Measurements from ENCODE around the gene MIOX.
"Not testable (repeated sequence)": the region's sequence is repeated elsewhere in the genome, so short reads cannot be mapped to it uniquely, and the experiment has no call there.

MIOX gene

GRCh38 chr22:50517495-50518260, 31.0 kb downstream of the MIOX start:
- no peak for DNase-seq (ENCODE audit: low spot score)

DNA sequence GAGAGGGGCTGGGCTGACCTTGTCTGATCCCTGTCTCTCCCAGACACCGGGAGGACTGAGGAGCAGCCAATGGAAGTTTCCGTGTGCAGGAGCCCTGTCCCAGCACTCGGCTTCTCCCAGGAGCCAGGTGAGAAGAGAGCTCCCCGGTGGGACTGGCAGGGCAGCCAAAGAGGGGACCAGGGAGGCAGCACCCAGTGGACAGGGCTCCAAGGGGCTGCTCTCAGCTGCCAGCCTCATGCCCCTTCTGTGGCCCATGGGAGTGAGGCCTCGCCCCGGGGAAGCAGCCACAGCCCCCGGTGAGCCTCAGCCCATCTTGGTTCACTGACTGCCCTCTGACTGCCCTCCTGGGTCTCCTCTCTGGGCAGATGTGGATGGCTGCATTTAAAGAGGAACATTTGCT, 31.9 kb downstream of the MIOX start:
- no peak for DNase-seq (ENCODE audit: low spot score)

DNA sequence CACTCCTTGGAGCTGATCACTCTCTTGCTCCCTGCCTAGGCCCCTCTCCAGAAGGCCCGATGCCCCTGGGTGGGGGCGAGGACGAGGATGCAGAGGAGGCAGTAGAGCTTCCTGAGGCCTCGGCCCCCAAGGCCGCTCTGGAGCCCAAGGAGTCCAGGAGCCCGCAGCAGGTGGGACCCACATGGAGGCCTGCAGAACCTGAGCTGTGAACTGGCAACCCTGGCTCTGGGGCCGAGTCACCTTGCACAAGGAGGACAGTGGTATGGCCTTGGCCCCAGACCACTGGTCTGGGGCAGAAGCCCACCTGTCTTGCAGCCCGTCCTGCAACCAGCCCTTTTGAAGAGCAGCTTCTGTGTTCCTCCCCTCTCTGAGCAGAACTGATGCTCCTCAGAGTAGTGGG, 32.5 kb downstream of the MIOX start:
- no peak for DNase-seq (ENCODE audit: low spot score)

- DNase-seq (ENCODE audit: low spot score), result not testable (repeated sequence)
Observed at GRCh38 chr22:50520184-50520583, 33.5 kb downstream of the MIOX start.

- DNase-seq (ENCODE audit: low spot score), result no peak
Observed at GRCh38 chr22:50520826-50521453, 34.3 kb downstream of the MIOX start.

DNA sequence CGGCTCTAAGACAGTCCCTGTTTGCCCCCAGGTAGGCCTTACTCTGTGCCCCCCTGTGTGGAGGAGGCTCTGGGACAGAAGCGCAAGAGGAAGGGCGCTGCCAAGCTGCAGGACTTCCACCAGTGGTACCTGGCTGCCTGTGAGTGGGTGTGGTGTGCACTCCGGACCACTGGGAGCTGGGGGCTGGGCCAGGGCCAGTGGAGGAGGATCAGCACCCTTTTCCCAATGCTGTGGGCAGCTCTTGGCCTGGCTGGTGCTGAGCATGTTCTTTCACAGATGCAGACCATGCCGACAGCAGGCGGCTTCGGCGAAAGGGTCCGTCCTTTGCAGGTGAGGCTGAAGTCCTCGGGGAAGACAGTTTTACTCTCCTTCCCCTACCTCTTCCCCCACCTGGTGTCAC, 35.1 kb downstream of the MIOX start:
- no peak for DNase-seq (ENCODE audit: low spot score)

DNA sequence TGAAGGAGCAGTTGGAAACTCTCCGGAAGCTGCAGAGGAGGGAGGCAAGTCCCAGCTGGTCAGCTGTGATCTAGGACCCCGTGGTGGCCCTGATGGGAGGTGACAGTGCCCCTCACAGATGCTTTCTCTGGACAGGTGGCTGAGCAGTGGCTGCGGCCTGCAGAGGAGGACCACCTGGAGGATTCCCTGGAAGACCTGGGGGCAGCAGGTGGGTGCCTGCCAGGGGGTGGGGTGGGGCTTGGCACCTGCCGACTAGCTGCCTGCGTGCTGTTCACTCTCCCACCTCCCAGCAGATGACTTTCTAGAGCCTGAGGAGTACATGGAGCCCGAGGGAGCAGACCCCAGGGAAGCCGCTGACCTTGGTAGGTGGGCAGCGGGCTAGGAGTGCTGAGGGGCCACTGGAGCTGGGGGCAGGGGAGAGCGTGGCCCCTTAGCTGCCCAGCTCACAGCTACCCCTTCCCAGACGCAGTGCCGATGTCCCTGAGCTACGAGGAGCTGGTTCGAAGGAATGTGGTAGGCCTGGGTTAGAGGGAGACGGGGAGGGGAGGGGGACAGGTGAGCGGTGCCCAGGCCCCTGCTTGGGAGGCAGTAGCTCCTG, 35.6 kb downstream of the MIOX start:
- no peak for DNase-seq (ENCODE audit: low spot score)

- no peak for DNase-seq (ENCODE audit: low spot score)
Observed at GRCh38 chr22:50522806-50523438, 36.3 kb downstream of the MIOX start.

GRCh38 chr22:50523458-50523805, 36.8 kb downstream of the MIOX start:
- DNase-seq (ENCODE audit: low spot score), result no peak

GRCh38 chr22:50523806-50524675, 37.4 kb downstream of the MIOX start:
- no peak for DNase-seq (ENCODE audit: low spot score)

GRCh38 chr22:50524676-50525103, 38.0 kb downstream of the MIOX start:
- DNase-seq (ENCODE audit: low spot score), result no peak

GRCh38 chr22:50525104-50525857, 38.6 kb downstream of the MIOX start, which contains the start of gene SCO2:
TSS of gene SCO2 (minus strand) at chr22:50525598. CDS start at chr22:50524411, 1,187 bp downstream.
- DNase-seq (ENCODE audit: low spot score), result peak; percentile 100

- no peak for DNase-seq (ENCODE audit: low spot score)
Observed at GRCh38 chr22:50525858-50526107, 39.1 kb downstream of the MIOX start.

DNA sequence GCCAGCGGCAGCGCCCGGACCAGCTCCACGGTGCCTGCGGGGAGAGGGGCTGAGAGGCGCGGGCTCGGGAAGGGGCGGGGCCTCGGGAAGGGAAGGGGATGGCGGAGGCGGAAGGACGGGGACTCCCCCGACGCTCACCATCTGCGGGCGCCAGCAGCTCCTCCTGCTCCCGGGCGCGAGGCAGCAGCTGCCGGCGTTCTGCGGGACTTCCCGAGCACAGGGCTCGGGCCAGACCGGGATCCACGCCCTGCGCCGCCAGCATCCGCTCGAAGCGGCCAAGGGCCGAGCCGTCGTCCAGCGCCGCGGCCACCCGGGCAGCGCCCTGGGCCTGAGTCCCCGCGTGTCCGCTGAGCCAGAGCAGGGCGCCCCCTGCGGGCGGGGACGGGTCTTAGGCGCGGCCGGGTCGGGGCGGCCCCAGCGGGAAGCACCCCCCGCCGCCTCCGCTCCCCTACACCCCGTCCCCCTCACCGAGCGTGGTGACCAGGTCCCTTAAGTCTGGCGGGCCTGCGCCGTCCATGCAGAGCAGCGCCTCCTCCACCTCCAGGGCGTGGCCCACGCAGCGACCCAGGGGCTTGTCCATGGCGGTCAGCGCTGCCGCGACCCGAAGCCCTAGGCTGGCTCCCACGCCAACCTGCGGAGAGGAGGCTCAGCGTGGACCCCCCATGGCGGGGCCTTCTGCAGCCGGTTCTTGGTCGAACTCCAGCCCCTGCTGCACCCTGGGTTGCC, 39.6 kb downstream of the MIOX start:
- DNase-seq (ENCODE audit: low spot score), result peak; percentile 76

DNA sequence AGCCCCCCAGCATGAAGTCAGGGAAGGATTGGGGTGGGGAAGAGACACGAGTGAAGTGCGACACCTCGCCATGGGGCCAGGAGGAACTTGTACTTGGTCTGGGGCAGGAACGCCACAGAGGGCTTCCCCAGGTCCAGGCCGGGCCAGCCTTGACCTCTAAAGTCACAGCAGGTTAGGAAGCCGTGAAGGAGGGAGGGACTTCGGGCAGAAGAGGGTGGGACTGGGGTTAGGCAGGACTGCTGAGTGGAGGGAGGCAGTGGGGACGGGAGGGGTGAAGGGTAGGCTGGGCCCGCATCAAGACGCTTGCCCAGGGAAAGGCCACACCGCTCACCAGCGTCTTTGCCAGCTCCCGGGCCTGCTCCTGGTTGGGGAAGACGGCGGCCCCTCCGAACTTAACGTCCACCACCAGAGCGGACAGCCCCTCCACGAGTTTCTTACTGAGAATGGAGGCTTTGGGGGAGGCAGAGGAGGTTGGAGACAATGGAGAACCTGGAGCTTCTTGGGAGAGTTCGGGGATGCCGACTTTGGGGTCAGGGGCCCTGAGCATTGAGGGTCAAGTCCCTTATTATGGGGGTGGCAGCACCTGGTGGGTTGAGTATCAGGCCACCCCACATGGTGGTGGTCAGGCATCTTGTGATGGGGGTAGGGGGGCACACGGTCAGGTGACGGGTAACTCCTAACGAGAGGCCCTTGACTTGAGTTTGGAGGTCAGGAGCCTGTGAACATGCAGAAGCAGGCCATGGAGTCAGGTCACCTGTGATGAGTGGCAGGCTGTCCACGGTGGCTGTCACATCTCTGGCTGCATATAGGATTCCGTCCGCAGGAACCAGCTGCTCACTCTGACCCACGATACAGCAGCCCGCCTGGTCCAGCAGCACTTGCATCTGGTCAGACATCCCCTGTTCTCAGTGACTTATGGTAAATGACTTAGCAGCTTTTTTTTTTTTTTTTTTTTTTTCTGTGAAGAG, 40.5 kb downstream of the MIOX start:
- no peak for DNase-seq (ENCODE audit: low spot score)

- DNase-seq (ENCODE audit: low spot score), result no peak
Observed at GRCh38 chr22:50527921-50528681, 41.4 kb downstream of the MIOX start.

DNA sequence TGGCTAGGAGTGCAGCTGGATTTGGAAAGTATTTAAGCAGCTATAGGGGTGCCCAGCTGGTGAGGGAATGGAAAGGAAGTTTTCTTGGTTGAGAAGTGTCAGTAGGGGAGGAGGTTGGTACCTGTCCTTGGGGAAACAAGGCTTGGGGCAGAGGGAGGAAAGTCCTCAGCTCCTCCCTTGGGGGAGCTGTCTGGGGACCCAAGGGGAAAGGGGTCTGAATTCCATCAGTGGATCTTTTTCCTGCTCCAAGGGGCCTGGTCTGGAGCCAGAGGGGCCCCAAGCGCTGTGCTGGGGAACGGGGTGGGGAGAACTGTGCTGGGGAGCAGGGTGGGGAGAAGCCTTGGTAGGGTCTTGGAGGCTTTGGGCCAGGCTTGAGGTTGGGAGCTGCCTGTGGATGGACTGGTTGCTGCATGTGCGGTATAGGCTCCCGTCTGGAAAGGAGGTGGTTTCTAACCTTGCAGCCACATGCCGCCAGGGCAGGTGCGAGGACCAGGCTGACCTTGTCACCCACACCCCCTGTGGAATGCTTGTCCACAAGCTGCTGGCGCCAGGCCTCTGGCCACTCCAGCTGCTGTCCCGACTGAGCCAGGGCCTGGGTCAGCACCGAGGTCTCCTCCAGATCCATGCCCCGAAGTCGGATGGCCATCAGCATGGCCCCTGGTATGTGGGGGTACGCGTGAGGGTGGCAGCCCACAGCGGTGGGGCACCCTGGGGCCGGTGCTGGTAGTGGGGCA, 42.2 kb downstream of the MIOX start:
- no peak for DNase-seq (ENCODE audit: low spot score)

GRCh38 chr22:50529416-50529896, 42.8 kb downstream of the MIOX start:
- no peak for DNase-seq (ENCODE audit: low spot score)
